AG04450 (cell line): ENCODE data around the gene SHC4. TPM values are rescaled to one million over a fixed set of nuclear protein-coding genes. Genes with fewer than 3 reads are reported as not detected.

ENCODE experiments used
- CTCF ChIA-PET: fragments of 300-600, 350-600 bp; formaldehyde crosslinking; extraction: SDS; loops from one replicate; lab custom pipeline; 2022; ENCODE audit warnings: antibody characterized with exemption, inconsistent platforms; lab: Charles Lee
- POLR2A ChIA-PET: fragments of 350-600 bp; formaldehyde crosslinking; extraction: SDS; loops from one replicate; lab custom pipeline; 2021; ENCODE audit warnings: antibody characterized with exemption, inconsistent platforms; lab: Yijun Ruan, JAX
- DNase-seq: peaks from one replicate; pipeline ENCODE4 v3.0.0-alpha.2; 2011; ENCODE audit warnings: low read depth, low spot score
- H3K27ac ChIP-seq: one replicate; pipeline ENCODE4 v1.5.1; 2012; ENCODE audit warnings: low read depth, low read length, control low read depth
- H3K27me3 ChIP-seq: one replicate; pipeline ENCODE4 v1.6.0; 2012; ENCODE audit warnings: low read length; ENCODE audit not compliant: control insufficient read depth, insufficient read depth
- H3K4me3 ChIP-seq: 2 replicates; pipeline ENCODE4 v1.5.1; 2011; ENCODE audit warnings: mild to moderate bottlenecking, low read depth, low read length, control low read depth
- H3K9me3 ChIP-seq: 2 replicates; pipeline ENCODE4 v1.5.1; 2012; ENCODE audit warnings: low read length; ENCODE audit not compliant: control insufficient read depth, insufficient read depth
- polyA plus RNA-seq: library from polyadenylated mRNA; depleted of rRNA; stranded (reverse); fragments of >200 nt; gene quantifications from 2 replicates; pipeline ENCODE4 v1.2.3, GENCODE V29; 2011
- TF ChIP-seq, protein P1 (sequence below): IDR thresholded peaks from 2 replicates; pipeline ENCODE4 v1.5.1; 2011; ENCODE audit warnings: low read depth, low read length, control low read depth, inconsistent platforms

Gene SHC4
- polyA plus RNA-seq, 1 experiment, result 5.1 TPM

DNA sequence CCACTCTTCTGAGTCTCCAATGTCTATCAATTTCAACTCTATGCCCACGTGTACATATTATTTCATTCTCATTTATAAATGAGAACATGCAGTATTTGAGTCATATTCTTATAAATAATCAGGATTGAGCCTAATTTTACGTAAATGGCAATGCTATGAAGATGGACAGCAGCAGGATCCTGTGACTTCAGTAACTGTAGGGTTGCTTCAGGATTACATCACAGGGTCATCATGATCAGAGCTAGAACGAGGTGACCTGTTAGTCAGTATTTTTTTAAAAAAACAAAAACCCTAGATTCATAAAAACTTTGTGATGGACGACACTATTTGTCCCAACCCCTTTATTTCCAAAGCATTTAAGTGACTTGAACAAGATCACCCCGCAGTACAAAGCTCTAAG is 21.8 kb downstream of the SHC4 start:
- ChIA-PET CTCF (no interaction called here), POLR2A (no interaction called here)
- H3K27ac ChIP-seq, result no peak overlapping the region

DNA sequence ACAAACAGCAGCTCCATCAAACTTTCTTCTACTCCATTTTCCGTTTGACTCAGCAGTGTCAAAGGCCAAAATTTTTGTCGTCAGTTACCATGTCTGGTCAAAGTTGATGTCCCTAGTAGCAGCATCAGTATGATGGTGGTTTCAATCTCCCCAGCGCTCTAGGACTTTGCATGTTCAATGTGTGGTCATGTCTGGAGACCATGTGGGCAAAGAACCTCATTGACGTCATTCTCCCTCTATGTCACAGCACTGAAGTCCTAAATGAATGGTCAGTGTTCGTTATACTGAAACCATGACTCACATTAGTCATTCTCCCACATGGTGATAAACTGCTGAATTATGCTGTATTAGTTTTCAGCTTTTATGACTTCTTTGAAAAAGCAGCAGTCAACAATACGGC is 23.2 kb downstream of the SHC4 start:
- ChIA-PET POLR2A (interaction anchor here (0.6 to 1.7 kb wide), 4 partner anchors 23 to 129 kb away, joined by 3 to 12 read pairs (median 4); partner anchors contain the start of genes CEP152, EID1 and SHC4), CTCF (interaction anchor here (1.9 kb wide), 1 partner anchor 35 kb away, joined by 14 read pairs; no protein-coding TSS in a partner anchor)
- Histone ChIP-seq H3K9me3 (no peaks in the 10 kb centered on the region), H3K4me3 (no peak overlapping the region), H3K27ac (peak overlapping the region; percentile 77), H3K27me3 (no peaks in the 10 kb centered on the region)
- peak; percentile 92 for DNase-seq
- TF ChIP-seq, protein P1, sequence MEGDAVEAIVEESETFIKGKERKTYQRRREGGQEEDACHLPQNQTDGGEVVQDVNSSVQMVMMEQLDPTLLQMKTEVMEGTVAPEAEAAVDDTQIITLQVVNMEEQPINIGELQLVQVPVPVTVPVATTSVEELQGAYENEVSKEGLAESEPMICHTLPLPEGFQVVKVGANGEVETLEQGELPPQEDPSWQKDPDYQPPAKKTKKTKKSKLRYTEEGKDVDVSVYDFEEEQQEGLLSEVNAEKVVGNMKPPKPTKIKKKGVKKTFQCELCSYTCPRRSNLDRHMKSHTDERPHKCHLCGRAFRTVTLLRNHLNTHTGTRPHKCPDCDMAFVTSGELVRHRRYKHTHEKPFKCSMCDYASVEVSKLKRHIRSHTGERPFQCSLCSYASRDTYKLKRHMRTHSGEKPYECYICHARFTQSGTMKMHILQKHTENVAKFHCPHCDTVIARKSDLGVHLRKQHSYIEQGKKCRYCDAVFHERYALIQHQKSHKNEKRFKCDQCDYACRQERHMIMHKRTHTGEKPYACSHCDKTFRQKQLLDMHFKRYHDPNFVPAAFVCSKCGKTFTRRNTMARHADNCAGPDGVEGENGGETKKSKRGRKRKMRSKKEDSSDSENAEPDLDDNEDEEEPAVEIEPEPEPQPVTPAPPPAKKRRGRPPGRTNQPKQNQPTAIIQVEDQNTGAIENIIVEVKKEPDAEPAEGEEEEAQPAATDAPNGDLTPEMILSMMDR, result no peak

More for the DNA sequence above, 21.8 kb downstream of the SHC4 start:
- TF ChIP-seq, protein P1, result no peak
- DNase-seq, result no peak
- Histone ChIP-seq H3K27me3 (no peaks in the 10 kb centered on the region), H3K4me3 (no peak overlapping the region), H3K9me3 (no peaks in the 10 kb centered on the region)

DNA sequence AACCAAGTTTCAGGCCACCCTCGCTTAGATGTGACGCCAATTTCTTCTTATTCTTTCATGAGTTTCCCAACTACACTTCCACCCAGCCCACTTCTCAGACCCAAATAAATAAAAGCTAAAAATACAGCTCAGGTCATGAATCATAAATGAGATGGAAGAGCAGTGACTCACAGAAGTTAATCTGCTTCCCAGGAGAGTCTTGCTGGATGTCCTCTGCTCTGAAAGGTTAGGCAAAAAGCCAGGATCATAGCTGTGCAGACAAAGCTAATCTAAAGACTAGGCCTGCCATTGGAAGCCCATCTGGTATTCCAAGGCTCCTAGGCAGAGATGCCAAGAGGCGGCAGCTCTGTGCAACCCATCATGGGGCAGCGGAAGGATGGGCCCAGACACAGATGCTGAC is 24.1 kb downstream of the SHC4 start:
- Histone ChIP-seq H3K4me3 (no peak overlapping the region), H3K27me3 (no peaks in the 10 kb centered on the region), H3K9me3 (no peaks in the 10 kb centered on the region), H3K27ac (peak overlapping the region; percentile 91)
- DNase-seq, result peak; percentile 93
- ChIA-PET CTCF (interaction anchor here (0.7 to 1.9 kb wide), 2 partner anchors 36 to 77 kb away, joined by 3 to 14 read pairs; no protein-coding TSS in a partner anchor), POLR2A (interaction anchor here (0.6 to 1.7 kb wide), 6 partner anchors 14 to 128 kb away, joined by 3 to 12 read pairs (median 4); partner anchors contain the start of genes CEP152 and EID1)
- TF ChIP-seq, protein P1, result no peak

DNA sequence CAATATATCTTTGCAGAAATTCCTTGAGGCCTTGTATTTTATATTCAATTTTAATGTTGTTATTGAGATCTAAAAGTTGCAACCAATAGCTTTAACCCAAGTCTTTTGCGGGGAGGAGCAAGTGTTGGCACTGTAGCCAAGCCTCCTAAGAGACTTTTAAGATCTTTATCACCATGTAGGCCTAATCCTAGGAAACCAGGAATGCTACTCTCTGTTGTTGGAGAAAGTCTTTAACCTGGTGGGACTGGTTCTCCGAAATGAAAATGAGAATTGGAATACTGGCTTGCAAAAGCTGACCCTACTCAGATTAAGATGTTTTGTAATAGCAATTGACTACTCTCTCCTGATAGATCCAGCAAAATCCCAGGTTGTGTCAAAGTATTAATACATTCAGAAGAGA is 25.8 kb downstream of the SHC4 start:
- ChIA-PET CTCF (no interaction called here), POLR2A (no interaction called here)
- Histone ChIP-seq H3K4me3 (no peak overlapping the region), H3K27me3 (no peaks in the 10 kb centered on the region), H3K27ac (no peak overlapping the region), H3K9me3 (no peaks in the 10 kb centered on the region)
- DNase-seq, result no peak
- TF ChIP-seq, protein P1, result no peak

DNA sequence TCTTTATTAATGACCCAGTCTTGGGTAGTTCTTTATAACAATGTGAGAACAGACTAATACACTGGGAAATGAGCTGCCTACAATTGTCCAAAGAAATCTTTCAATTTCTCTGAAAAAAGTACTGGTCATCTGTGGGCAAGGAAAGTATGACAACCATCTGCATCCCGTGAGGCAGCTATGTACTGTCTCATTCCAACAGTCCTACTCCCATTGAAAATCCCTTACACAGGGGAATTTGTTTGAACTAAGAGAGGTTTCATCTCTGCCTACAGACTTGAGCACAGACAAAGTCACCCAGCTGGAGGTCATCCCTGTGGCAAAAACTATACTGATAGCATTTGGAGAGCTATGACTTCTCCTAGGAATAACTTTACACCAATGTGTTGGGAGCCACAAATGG is 27.1 kb downstream of the SHC4 start:
- CTCF ChIA-PET, result interaction anchor here (0.7 to 1.3 kb wide), 2 partner anchors 27 to 39 kb away, joined by 3 to 4 read pairs; partner anchors contain the start of gene SHC4
- TF ChIP-seq, protein P1, result no peak

More for the DNA sequence above, 27.1 kb downstream of the SHC4 start:
- no peaks in the 10 kb centered on the region for H3K9me3 ChIP-seq
- no peak overlapping the region for H3K4me3 ChIP-seq
- POLR2A ChIA-PET, result interaction anchor here (0.8 to 1.0 kb wide), 2 partner anchors 11 to 39 kb away, joined by 3 read pairs; no protein-coding TSS in a partner anchor
- H3K27ac ChIP-seq, result peak overlapping the region; percentile 80
- peak; percentile 65 for DNase-seq
- H3K27me3 ChIP-seq, result no peaks in the 10 kb centered on the region
